GM21528 (cell line): Measurements from ENCODE around the gene NTM.

Experiments
- ATAC-seq: cut with Tn5 transposase; IDR thresholded peaks from one replicate; pipeline ENCODE4 v1.9.1; 2021; ENCODE audit warnings: mild to moderate bottlenecking, moderate library complexity; ENCODE audit not compliant: unreplicated experiment, low FRiP score

The NTM gene

DNA sequence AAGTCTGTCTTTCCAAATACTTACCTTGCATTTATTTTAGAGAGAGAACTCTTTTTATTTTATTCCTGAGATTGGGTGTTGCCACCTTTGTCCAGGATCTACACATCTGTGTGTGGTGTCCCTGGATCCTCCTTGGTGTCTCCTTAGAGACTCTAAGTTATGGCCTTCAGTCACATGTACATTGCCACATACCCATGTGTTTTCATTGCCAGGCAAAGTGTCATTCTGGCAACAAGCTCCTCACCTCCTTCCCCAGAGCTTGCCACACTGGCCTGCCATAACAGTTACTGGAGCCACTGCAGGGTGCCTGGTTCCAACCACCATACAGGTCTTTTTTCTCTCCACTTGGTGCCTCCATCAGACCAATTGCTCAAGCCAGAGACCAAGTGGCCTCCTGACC, 379.7 kb downstream of the NTM start:
- ATAC-seq, result no peak

GRCh38 chr11:131750692-131751091, 380.3 kb downstream of the NTM start:
- ATAC-seq, result no peak

GRCh38 chr11:131754671-131755070, 384.3 kb downstream of the NTM start:
- ATAC-seq, result no peak

DNA sequence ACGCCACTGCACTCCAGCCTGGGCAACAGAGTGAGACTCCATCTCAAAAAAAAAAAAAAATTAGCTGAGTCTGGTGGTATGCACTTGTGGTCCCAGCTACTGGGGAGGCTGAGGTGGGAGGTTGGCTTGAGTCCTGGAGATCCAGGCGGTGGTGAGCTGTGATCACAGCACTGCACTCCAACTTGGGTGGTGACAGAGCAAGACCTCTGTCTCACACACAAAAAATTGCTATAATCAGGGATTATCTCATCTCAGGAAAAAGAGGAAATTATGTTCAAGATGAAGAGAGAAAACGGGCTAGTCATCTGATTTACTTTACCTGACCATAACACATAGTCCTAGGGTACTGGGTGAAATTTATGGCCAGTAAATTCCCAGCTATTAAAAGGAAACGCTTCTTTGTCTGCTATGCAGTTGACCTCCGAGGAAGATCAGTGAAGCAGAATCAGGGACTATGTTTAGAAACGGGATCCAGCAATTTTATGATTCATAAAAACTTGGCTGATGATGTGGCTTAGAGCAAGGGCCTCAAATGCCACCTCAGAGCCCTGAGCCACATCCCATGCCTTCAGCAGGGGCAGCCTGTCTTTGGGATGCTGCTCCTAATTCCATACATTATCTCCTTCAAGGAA, 386.2 kb downstream of the NTM start:
- no peak for ATAC-seq

DNA sequence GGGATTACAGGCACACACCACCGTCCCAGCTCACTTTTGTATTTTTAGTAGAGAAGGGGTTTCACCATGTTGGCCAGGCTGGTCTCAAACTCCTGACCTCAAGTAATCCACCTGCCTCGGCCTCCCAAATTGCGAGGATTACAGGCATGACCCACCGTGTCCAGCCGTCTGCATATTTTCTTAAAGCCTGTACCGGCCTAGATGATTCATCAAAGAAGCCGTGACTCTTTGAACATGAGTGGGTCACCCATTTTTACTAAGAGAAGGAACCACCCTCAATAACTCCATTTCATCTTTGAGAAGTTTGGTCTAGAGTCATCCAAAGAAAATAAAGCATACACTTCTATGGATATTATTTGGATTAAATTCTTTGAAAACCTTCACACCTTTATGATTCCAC, 388.3 kb downstream of the NTM start:
- no peak for ATAC-seq

- no peak for ATAC-seq
Measured at GRCh38 chr11:131759140-131759539, 388.7 kb downstream of the NTM start.

DNA sequence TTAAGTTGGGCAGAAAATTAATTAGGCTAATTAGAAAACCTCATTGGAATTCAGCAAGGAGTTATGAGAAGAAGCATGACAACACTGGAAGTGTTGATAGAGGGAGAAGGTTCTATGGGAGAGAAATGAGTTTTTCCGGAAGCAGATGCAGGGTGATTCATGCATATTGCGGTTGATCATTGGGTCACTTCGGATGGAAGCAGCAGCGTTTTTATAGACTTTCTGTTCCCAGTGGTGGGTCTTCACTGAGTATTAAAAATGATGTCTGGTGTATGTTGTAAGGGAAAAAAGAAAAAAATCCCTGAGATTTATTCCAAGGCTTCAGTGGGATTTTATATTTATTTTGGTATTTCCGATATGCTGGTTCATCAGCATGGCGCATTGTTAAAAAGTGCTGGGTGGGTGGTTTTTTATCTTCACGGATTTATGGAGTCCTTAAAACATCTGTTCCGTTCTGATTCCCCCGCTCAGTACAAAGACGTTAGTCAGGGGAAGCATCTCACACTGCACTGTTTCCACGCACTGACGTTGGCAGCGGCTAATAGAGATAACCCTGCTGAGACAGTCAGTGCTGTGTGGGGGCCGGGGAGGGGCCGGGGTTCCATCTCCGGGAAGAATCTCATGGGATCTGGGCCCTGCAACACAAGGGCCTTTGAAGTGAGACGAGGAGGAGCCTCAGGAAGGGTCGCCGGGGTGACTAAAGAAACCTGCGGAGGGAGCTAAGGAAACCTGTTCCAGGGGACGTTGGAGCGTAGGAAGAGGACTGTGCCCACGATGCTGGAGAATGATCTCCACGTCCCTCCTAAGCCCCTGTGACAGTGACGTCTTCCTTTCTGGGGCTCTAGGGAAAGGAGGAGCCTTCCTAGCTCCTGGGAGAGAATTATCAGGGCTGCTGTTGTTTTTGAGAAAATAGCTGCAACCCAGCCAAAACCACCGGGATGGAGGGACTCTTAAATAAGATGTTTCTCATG, 390.0 kb downstream of the NTM start:
- no peak for ATAC-seq

- ATAC-seq, result no peak
Measured at GRCh38 chr11:131762346-131763110, 392.1 kb downstream of the NTM start.

- no peak for ATAC-seq
Measured at GRCh38 chr11:131763193-131763890, 392.9 kb downstream of the NTM start.

DNA sequence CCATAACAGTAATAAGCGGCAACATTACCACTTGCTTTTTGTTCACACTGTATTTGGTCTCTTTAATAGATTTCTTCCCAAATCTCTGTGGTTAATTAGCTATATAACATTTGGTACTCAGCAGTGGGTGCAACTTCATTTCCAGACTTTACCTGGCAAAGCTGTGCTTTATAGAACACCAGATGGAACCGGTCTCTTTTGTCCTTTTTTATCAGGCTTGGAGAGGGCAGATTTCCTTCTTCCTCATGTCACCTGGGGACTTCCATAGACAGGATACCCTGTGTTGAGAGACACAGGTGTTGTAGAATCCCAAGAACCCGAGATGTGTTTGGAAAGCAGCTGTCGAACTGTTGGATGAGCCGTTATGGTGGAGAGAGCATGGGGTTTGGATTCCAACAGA, 393.7 kb downstream of the NTM start:
- ATAC-seq, result no peak

DNA sequence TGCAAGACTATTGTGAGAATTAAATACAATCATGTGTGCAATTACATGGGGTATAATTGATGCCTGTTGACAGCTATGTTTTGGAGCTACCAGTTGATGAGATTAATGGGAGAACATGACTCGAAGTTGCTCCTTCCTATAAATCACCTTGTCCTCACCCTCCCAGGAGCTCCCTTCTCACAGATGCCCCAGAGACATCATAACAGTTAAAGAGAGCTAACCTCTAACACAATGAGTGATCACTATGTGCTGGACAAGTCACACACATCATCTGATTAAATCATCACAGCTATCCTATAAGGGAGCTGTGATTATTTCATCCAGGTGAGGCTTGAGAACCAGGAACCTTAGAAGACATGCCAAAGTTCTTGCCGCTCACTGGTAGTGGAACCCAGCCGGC, 394.2 kb downstream of the NTM start:
- no peak for ATAC-seq

- no peak for ATAC-seq
Measured at GRCh38 chr11:131766637-131767036, 396.2 kb downstream of the NTM start.

- ATAC-seq, result no peak
Measured at GRCh38 chr11:131767421-131767820, 397.0 kb downstream of the NTM start.

DNA sequence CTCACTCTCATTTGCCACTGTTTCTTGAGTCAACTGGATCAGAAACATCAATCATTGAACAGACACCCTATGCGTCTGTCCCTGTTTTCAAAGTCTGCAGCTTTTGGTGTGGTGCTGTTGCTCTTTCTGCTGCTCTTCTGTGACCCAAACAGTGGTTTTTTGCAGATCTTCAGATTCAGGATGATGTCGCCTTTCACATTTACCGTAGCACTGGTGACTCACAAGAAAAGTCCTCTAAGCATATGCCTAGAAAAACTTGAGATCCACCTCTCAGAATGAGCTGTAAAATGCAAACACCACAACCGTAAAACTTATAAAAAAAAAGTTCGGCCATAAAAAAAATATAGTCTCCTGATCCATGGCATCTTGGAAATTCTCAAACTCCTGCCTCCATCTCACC, 400.4 kb downstream of the NTM start:
- no peak for ATAC-seq

DNA sequence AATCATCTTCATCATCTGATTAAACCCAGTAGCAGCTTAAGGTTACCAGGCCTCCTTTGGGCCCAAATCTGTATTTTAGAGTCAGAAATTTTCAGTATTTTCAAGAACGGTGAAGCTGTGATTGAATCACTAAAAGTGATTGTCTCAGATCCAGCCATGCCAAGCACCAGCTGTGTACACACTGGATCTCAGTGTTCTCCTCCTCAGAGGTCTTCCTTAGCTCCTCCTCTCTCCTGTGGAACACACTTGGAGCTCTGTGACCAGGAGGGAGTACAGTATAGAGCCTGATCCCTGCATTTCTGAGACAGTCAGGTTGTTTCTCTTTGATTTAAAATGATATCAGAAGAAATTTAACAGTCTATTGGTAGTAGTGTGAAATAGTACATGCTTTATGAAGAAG, 401.1 kb downstream of the NTM start:
- no peak for ATAC-seq

DNA sequence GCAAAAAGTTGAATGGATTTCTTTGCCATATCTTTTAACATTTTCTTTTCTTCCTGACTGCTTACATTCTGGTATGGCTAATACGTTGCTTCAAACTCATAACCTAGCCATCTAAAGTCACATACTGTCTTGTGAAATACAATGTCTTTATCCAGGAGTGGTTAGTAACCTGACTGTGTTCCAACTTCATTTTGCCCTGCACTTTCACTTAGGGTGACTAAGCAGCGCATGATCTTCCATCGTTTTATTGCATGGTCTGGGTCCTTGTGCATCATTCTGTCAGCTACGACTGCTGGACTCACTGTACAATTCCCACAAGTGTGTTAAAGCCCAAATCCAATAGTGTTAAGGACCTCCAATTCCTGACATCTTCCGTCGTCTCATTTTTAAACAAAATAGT, 403.2 kb downstream of the NTM start:
- no peak for ATAC-seq

DNA sequence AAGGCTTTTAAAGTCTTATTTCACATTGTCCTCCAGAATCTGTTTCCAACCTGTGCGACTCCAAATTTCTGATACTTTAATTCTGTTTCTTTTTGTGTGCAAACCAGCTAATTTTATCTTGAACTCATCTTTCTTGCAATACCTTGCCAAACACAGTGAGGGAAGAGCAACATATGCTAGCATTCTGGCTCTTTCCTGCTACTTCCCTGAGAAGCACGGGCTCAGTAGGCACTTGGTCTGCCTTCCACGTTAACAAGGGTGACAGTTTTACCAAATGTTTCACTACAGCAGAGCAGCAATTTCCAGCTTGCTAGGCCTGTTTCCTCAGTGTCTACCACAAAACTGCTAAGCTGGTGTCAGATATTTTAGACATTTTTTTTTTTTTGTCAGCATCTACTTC, 405.8 kb downstream of the NTM start:
- no peak for ATAC-seq

GRCh38 chr11:131785801-131786200, 415.4 kb downstream of the NTM start:
- ATAC-seq, result no peak

DNA sequence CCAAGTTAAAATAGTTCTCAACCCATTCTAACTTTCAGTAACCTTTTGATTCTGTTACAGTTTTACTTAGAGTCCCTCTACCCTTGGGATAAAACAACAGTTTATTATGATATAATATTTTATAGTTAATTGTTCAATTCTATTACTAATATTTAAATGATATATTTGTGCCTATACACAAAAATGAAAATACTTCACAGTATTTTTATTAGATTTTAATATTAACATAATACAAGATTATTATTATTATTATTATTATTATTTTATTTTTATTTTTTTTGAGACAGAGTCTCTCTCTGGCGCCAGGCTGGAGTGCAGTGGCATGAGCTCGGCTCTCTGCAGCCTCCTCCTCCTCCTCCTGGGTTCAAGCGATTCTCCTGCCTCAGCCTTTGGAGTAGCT, 416.7 kb downstream of the NTM start:
- ATAC-seq, result no peak

DNA sequence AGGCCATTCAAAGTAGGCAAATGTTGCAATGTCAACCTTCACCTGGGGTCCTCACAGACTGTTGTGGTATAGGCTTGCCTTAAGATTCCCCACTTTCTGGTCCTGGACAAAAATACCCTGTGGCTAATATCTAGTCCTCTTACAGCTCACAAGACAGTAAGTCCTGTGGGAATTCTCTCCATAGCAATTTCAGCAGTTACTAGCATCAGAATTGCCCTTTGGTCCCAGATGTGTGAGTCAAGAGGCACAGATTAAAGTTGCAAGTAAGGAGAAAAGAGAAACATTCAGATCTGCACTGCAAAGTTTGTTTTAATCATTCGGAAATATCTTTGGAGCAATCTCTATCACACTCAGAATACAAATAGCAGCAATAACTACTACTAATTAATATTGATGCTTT, 420.2 kb downstream of the NTM start:
- ATAC-seq, result no peak

DNA sequence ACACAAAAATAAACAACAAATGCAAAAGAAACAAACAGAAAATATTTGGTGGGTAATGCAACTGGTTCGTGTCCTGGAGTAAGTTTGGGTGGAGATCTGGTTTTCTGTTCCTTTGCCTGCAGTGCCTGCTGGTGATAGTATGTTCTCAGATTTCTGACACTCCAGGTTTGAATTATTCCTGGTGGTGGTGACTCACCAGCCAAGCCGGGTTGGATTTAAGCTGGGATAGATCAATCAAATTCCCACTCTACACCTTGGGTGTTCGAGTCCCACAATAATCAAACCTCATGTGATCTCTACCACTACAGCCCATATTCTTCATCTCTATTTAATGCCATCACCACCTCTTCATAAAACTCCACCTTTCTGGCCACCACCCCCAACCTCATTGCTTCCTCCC, 421.8 kb downstream of the NTM start:
- no peak for ATAC-seq
